ENCODE measurements around the gene RABGAP1L. TPM values are rescaled to one million over a fixed set of nuclear protein-coding genes. Genes with fewer than 3 reads are reported as not detected.
A peak's percentile ranks its signal among the peaks of the same experiment; 100 is the strongest.
"Not testable (repeated sequence)": the region's sequence is repeated elsewhere in the genome, so short reads cannot be mapped to it uniquely, and the experiment has no call there.

The RABGAP1L gene
- total and polyA plus RNA-seq, 12 donors, result 13.0 to 167 (median 109) TPM

DNA sequence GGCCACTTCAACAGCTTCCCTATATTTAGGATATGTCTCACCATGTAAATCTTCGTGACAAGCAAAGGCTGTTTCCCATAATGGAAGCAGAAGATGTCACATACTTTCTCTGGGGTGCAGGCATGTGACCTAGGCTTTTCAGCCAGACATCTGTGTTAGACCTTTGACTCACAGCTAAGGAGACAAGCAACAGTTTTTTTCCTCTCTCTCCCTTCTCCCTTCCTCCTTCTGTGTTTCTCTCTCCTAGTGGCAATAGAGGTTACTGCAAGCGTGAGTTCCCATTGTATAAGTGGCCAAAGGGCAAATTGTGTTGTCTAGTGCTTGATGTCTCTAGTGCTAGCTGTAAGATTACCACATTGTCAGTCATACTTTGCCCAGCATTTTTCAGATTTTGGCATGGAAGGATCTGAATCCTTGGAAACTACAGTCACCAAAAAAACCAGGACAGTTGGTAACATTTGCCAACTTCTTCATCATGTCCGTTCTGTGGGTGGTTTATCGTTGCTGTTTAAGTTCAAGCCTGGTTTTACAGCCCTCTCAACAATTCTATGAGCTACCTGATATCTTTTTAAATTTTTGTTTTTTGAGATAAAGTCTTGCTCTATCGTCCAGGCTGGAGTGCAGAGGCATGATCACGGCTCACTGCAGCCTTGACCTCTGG is 44.4 kb upstream of the RABGAP1L start:
- Histone ChIP-seq H3K4me3 (no peak overlapping the region), H3K27ac (no peak overlapping the region), H3K27me3 (no peaks in the 10 kb centered on the region), H3K4me1 (peaks cover 0 to 16% (median 5%) of the 10 kb centered on the region in 9 donors), H3K36me3 (no peaks in the 10 kb centered on the region), H3K9me3 (no peaks in the 10 kb centered on the region)
- intact Hi-C loops (cut with DNase I), result no loop called here
- ATAC-seq, result peak in 3 of 8 donors; percentile 39 to 85 (median 58)
- WGBS, 2 donors, result 71 to 77% methylated on average over 6 of the region's 6 CpGs
- no peak for DNase-seq
- peak in 8 of 9 donors; percentile 40 to 76 (median 54) for TF ChIP-seq CTCF (IDR thresholded peaks at IDR 0.05)

DNA sequence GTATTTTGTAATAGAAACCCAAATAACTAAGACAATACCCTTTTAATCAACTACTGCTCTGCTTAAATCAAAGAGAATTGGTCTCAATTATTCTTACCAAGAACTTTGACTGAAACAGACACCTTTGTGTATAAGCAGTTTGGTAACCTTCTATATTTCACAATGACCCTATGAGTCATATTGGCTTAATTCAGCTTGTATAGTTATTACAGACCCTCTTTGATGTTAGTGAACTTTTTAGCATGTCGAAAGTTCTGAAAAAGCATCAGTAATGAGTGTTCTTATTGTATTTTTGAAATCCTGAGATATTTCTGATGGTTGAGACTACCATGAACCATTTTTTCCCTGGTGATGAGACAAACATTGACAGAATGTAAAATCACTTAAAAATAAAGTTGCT is 43.3 kb upstream of the RABGAP1L start:
- Histone ChIP-seq H3K4me3 (no peak overlapping the region), H3K27ac (no peak overlapping the region), H3K36me3 (no peaks in the 10 kb centered on the region), H3K9me3 (no peaks in the 10 kb centered on the region), H3K27me3 (no peaks in the 10 kb centered on the region), H3K4me1 (peaks cover 0 to 16% (median 5%) of the 10 kb centered on the region in 9 donors)
- WGBS, 2 donors, result 95 to 99% methylated on average over 1 of the region's 1 CpG
- no peak for TF ChIP-seq CTCF (IDR thresholded peaks at IDR 0.05)
- intact Hi-C loops (cut with DNase I), result no loop called here
- ATAC-seq (no peak), DNase-seq (no peak)

GRCh38 chr1:174118751-174119150 is 40.6 kb upstream of the RABGAP1L start:
- H3K4me1 ChIP-seq, result peaks cover 0 to 6% (median 0%) of the 10 kb centered on the region in 9 donors
- TF ChIP-seq CTCF (IDR thresholded peaks at IDR 0.05), result no peak
- ATAC-seq, result peak in 5 of 8 donors; percentile 63 to 92 (median 70)
- H3K9me3 ChIP-seq, result peaks cover 0 to 17% (median 3%) of the 10 kb centered on the region in 11 donors
- no peaks in the 10 kb centered on the region for H3K36me3 ChIP-seq
- no peak overlapping the region for H3K4me3 ChIP-seq
- H3K27ac ChIP-seq, result no peak overlapping the region
- no peak for DNase-seq
- H3K27me3 ChIP-seq, result no peaks in the 10 kb centered on the region
- intact Hi-C loops (cut with DNase I), result no loop called here

DNA sequence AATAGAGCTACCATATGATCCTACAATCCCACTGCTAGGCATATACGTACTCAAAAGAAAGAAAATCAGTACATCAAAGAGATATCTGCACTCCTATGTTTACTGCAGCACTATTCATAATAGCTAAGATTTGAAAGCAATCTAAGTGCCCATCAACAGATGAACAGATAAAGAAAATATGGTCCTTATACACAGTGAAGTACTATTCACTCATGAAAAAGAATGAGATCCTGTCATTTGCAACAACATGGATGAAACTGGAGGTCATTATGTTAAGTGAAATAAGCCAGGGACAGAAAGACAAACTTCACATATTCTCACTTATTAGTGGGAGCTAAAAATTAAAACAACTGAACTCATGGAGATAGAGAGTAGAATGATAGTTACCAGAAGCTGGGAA is 37.0 kb upstream of the RABGAP1L start:
- ATAC-seq; H3K27ac ChIP-seq; H3K4me1 ChIP-seq; DNase-seq; H3K27me3 ChIP-seq; H3K4me3 ChIP-seq; H3K36me3 ChIP-seq; intact Hi-C loops (cut with DNase I): not testable (repeated sequence)
- WGBS, 2 donors, result 98 to 100% methylated on average over 1 of the region's 1 CpG
- peaks cover 0 to 51% (median 14%) of the 10 kb centered on the region in 11 donors for H3K9me3 ChIP-seq

DNA sequence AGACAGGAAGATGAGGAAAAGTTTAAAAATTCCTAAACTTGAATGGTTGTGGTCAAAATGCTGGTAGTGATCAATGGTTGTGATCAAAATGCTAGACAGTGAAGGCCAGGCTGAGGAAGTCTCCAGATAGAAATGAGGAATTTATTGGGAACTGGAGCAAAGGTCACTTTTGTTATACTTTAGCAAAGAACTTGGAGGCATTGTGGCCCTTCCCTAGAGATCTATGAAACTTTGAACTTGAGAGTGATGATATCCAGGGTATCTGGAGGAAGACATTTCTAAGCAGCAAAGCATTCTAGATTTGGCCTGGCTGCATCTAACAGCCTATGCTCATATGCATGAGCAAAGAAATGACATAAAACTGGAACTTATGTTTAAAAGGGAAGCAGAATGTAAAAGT is 35.5 kb upstream of the RABGAP1L start:
- H3K27ac ChIP-seq, result no peak overlapping the region
- TF ChIP-seq CTCF (IDR thresholded peaks at IDR 0.05), result no peak
- H3K36me3 ChIP-seq, result no peaks in the 10 kb centered on the region
- H3K9me3 ChIP-seq, result peaks cover 0 to 51% (median 14%) of the 10 kb centered on the region in 11 donors
- no peaks in the 10 kb centered on the region for H3K27me3 ChIP-seq
- ATAC-seq (no peak), DNase-seq (no peak)
- H3K4me3 ChIP-seq, result no peak overlapping the region
- intact Hi-C loops (cut with DNase I), result no loop called here
- peaks cover 0 to 3% (median 0%) of the 10 kb centered on the region in 9 donors for H3K4me1 ChIP-seq

- H3K4me3 ChIP-seq; ATAC-seq; DNase-seq; H3K27ac ChIP-seq; intact Hi-C loops (cut with DNase I); H3K27me3 ChIP-seq; H3K36me3 ChIP-seq; H3K4me1 ChIP-seq: not testable (repeated sequence)
- WGBS, 2 donors, result 89 to 91% methylated on average over 1 of the region's 1 CpG
- peaks cover 0 to 52% (median 14%) of the 10 kb centered on the region in 11 donors for H3K9me3 ChIP-seq
These were observed 32.1 kb upstream of the RABGAP1L start for GRCh38 chr1:174127176-174127575.
